Measurements from ENCODE around the gene WDFY2. TPM values are rescaled to one million over a fixed set of nuclear protein-coding genes. Genes with fewer than 3 reads are reported as not detected.
A peak's percentile ranks its signal among the peaks of the same experiment; 100 is the strongest.

The WDFY2 gene
- total RNA-seq, 1 donor from 2014 or later = 20.7 TPM

GRCh38 chr13:51697855-51698254, 113.6 kb downstream of the WDFY2 start:
- H3K36me3 Mint-ChIP-seq (ENCODE audit: unreplicated experiment) = no peaks in the 10 kb centered on the region
- H3K9me3 Mint-ChIP-seq (ENCODE audit: unreplicated experiment) = no peaks in the 10 kb centered on the region
- H3K4me1 Mint-ChIP-seq (ENCODE audit: unreplicated experiment) = peaks cover 19% of the 10 kb centered on the region
- H3K27me3 Mint-ChIP-seq (ENCODE audit: unreplicated experiment) = no peaks in the 10 kb centered on the region
- no peak for TF ChIP-seq CTCF (IDR thresholded peaks at IDR 0.05)
- H3K27ac Mint-ChIP-seq (ENCODE audit: unreplicated experiment) = peak overlapping the region; percentile 85
- no peak overlapping the region for H3K4me3 Mint-ChIP-seq (ENCODE audit: unreplicated experiment)
- no peak for DNase-seq (ENCODE audit: extremely low spot score, unreplicated experiment)

- Mint-ChIP-seq H3K4me3 (ENCODE audit: unreplicated experiment) (no peak overlapping the region), H3K4me1 (ENCODE audit: unreplicated experiment) (peaks cover 19% of the 10 kb centered on the region), H3K27ac (ENCODE audit: unreplicated experiment) (no peak overlapping the region), H3K9me3 (ENCODE audit: unreplicated experiment) (no peaks in the 10 kb centered on the region), H3K36me3 (ENCODE audit: unreplicated experiment) (no peaks in the 10 kb centered on the region), H3K27me3 (ENCODE audit: unreplicated experiment) (no peaks in the 10 kb centered on the region)
- DNase-seq (ENCODE audit: extremely low spot score, unreplicated experiment) = no peak
- TF ChIP-seq CTCF (IDR thresholded peaks at IDR 0.05) = no peak
Observed at GRCh38 chr13:51698352-51698751, 114.1 kb downstream of the WDFY2 start.

GRCh38 chr13:51704399-51705313, 120.4 kb downstream of the WDFY2 start:
- Mint-ChIP-seq H3K27ac (ENCODE audit: unreplicated experiment) (no peak overlapping the region), H3K4me1 (ENCODE audit: unreplicated experiment) (no peaks in the 10 kb centered on the region), H3K9me3 (ENCODE audit: unreplicated experiment) (no peaks in the 10 kb centered on the region), H3K4me3 (ENCODE audit: unreplicated experiment) (no peak overlapping the region), H3K36me3 (ENCODE audit: unreplicated experiment) (peaks cover 25% of the 10 kb centered on the region), H3K27me3 (ENCODE audit: unreplicated experiment) (no peaks in the 10 kb centered on the region)
- no peak for TF ChIP-seq CTCF (IDR thresholded peaks at IDR 0.05)
- DNase-seq (ENCODE audit: extremely low spot score, unreplicated experiment) = no peak

GRCh38 chr13:51707461-51707860, 123.2 kb downstream of the WDFY2 start:
- Mint-ChIP-seq H3K4me3 (ENCODE audit: unreplicated experiment) (no peak overlapping the region), H3K36me3 (ENCODE audit: unreplicated experiment) (peaks cover 25% of the 10 kb centered on the region), H3K27me3 (ENCODE audit: unreplicated experiment) (no peaks in the 10 kb centered on the region), H3K4me1 (ENCODE audit: unreplicated experiment) (no peaks in the 10 kb centered on the region), H3K9me3 (ENCODE audit: unreplicated experiment) (no peaks in the 10 kb centered on the region), H3K27ac (ENCODE audit: unreplicated experiment) (no peak overlapping the region)
- DNase-seq (ENCODE audit: extremely low spot score, unreplicated experiment) = no peak
- no peak for TF ChIP-seq CTCF (IDR thresholded peaks at IDR 0.05)

- TF ChIP-seq CTCF (IDR thresholded peaks at IDR 0.05) = no peak
- no peak for DNase-seq (ENCODE audit: extremely low spot score, unreplicated experiment)
- H3K4me3 Mint-ChIP-seq (ENCODE audit: unreplicated experiment) = no peak overlapping the region
- H3K27me3 Mint-ChIP-seq (ENCODE audit: unreplicated experiment) = no peaks in the 10 kb centered on the region
- no peak overlapping the region for H3K27ac Mint-ChIP-seq (ENCODE audit: unreplicated experiment)
- no peaks in the 10 kb centered on the region for H3K9me3 Mint-ChIP-seq (ENCODE audit: unreplicated experiment)
- H3K36me3 Mint-ChIP-seq (ENCODE audit: unreplicated experiment) = peaks cover 9% of the 10 kb centered on the region
- H3K4me1 Mint-ChIP-seq (ENCODE audit: unreplicated experiment) = peaks cover 5% of the 10 kb centered on the region
Observed at GRCh38 chr13:51713807-51714206, 129.5 kb downstream of the WDFY2 start.

All from osteocyte (in vitro differentiated cells).